Karpas-422 (cell line): Measurements from ENCODE around the gene ADA. TPM values are rescaled to one million over a fixed set of nuclear protein-coding genes. Genes with fewer than 3 reads are reported as not detected.
"Not testable (repeated sequence)": the region's sequence is repeated elsewhere in the genome, so short reads cannot be mapped to it uniquely, and the experiment has no call there.

Experiments used
- DNase-seq: peaks from one replicate; pipeline ENCODE4 v3.0.0-alpha.2; 2015
- H2AFZ ChIP-seq: fragments of 200-600 bp; sonication (generic); 2 replicates; pipeline ENCODE4 v1.6.1; 2014; ENCODE audit warnings: antibody characterized with exemption, low read length, mixed read lengths
- H3K27ac ChIP-seq: fragments of 200-600 bp; sonication (generic); 2 replicates; pipeline ENCODE4 v1.5.1; 2014; ENCODE audit warnings: mild to moderate bottlenecking, low read length, moderate library complexity
- H3K27me3 ChIP-seq: fragments of 200-600 bp; sonication (generic); 2 replicates; pipeline ENCODE4 v1.6.1; 2014; ENCODE audit warnings: low read length, mixed read lengths
- H3K36me3 ChIP-seq: fragments of 200-600 bp; sonication (generic); 2 replicates; pipeline ENCODE4 v1.6.1; 2014; ENCODE audit warnings: low read length, mixed read lengths; ENCODE audit not compliant: insufficient read depth
- H3K4me1 ChIP-seq: fragments of 200-600 bp; sonication (generic); 2 replicates; pipeline ENCODE4 v1.6.1; 2014; ENCODE audit warnings: mild to moderate bottlenecking, low read length, mixed read lengths
- H3K4me2 ChIP-seq: fragments of 200-600 bp; sonication (generic); 2 replicates; pipeline ENCODE4 v1.6.1; 2014; ENCODE audit warnings: low read length, low read depth, mild to moderate bottlenecking; ENCODE audit not compliant: poor library complexity, severe bottlenecking
- H3K4me3 ChIP-seq: fragments of 200-600 bp; sonication (generic); 2 replicates; pipeline ENCODE4 v1.5.1; 2014; ENCODE audit warnings: mild to moderate bottlenecking, antibody characterized with exemption, low read length, mixed read lengths
- H3K79me2 ChIP-seq: fragments of 200-600 bp; sonication (generic); 2 replicates; pipeline ENCODE4 v1.6.1; 2014; ENCODE audit warnings: mild to moderate bottlenecking, low read length, mixed read lengths
- H3K9ac ChIP-seq: fragments of 200-600 bp; sonication (generic); 2 replicates; pipeline ENCODE4 v1.6.0; 2014; ENCODE audit warnings: low read length
- H3K9me2 ChIP-seq: fragments of 200-600 bp; sonication (generic), shearing (Covaris generic); replicated peaks from 2 replicates; pipeline ENCODE4 v1.6.0; 2014; ENCODE audit warnings: mild to moderate bottlenecking, low read length, moderate library complexity; ENCODE audit not compliant: insufficient read depth
- H3K9me3 ChIP-seq: fragments of 300-700, 200-600 bp; sonication (generic); 2 replicates; pipeline ENCODE4 v1.6.1; 2014; ENCODE audit warnings: low read length, mixed read lengths
- H4K20me1 ChIP-seq: fragments of 200-600 bp; sonication (generic); 2 replicates; pipeline ENCODE4 v1.6.1; 2014; ENCODE audit warnings: mild to moderate bottlenecking, antibody characterized with exemption, low read length, low read depth; ENCODE audit not compliant: insufficient read depth
- total RNA-seq: library from RNA; depleted of rRNA; stranded (reverse); fragments of >200 nt; shearing (Covaris generic); gene quantifications from 2 replicates; pipeline ENCODE4 v1.2.3, GENCODE V29; 2014; ENCODE audit warnings: low replicate concordance; rRNA removed

Gene ADA
- total RNA-seq = 0.11 TPM in 1 of 2 replicates, not detected in the other

- Histone ChIP-seq H4K20me1 (peaks cover 3% of the 10 kb centered on the region; the same call in 1 of the 2 replicates), H3K4me2 (peak within 1 kb of the TSS; percentile 62), H3K9ac (peak within 1 kb of the TSS; percentile 46), H3K4me1 (peaks cover 41% of the 10 kb centered on the region), H2AFZ (peak within 1 kb of the TSS; percentile 1; the same call in 1 of the 2 replicates), H3K27ac (no peak within 1 kb of the TSS), H3K79me2 (no peaks in the 10 kb centered on the region), H3K27me3 (no peaks in the 10 kb centered on the region), H3K9me2 (no peaks in the 10 kb centered on the region), H3K9me3 (no peaks in the 10 kb centered on the region), H3K36me3 (no peaks in the 10 kb centered on the region), H3K4me3 (peak within 1 kb of the TSS; percentile 54; the same call in 1 of the 2 replicates)
- DNase-seq = peak; percentile 44
Observed at GRCh38 chr20:44651684-44652423, at the start of gene ADA. ADA (minus strand) TSS chr20:44651699; CDS start chr20:44651607, 92 bp downstream.

DNA sequence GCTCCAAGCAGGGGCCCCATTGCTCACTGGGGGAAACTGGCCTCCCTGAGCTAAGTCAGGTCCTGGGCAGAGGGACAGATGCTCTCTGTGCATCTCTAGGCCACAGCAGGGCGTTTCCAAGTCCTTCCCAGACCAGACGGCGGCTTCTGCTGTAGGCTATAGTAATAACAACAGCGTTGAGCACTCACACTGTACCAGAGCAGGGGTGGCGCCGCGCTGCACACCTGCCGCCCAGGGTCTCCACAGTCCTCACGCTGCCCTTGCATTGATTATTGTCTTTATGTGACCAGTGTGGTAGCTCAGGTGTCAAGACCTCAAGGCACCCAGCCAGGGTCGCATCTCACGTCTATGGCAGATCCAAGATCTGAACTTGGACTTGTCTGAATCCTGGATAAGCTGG is 48.8 kb upstream of the ADA start:
- H3K27me3 ChIP-seq = no peaks in the 10 kb centered on the region

GRCh38 chr20:44698351-44698750 is 46.9 kb upstream of the ADA start:
- Histone ChIP-seq H2AFZ (no peak overlapping the region), H3K9ac (no peak overlapping the region)

More for the DNA sequence above, 48.8 kb upstream of the ADA start:
- Histone ChIP-seq H3K79me2 (no peaks in the 10 kb centered on the region), H4K20me1 (no peaks in the 10 kb centered on the region), H3K9me3 (no peaks in the 10 kb centered on the region), H3K4me2 (no peak overlapping the region), H3K9ac (no peak overlapping the region), H3K4me1 (peaks cover 3% of the 10 kb centered on the region; the same call in 1 of the 2 replicates), H3K36me3 (no peaks in the 10 kb centered on the region), H3K9me2 (no peaks in the 10 kb centered on the region), H3K27ac (no peak overlapping the region), H3K4me3 (no peak overlapping the region), H2AFZ (no peak overlapping the region)
- DNase-seq = no peak

GRCh38 chr20:44697041-44697440 is 45.5 kb upstream of the ADA start:
- H3K9me3 ChIP-seq, H3K4me2 ChIP-seq, H3K27ac ChIP-seq, H3K4me1 ChIP-seq, H4K20me1 ChIP-seq, H3K9ac ChIP-seq, H3K4me3 ChIP-seq, H3K79me2 ChIP-seq, H3K9me2 ChIP-seq, H3K36me3 ChIP-seq, H3K27me3 ChIP-seq, H2AFZ ChIP-seq: not testable (repeated sequence)
- peak; percentile 32 for DNase-seq

More at GRCh38 chr20:44698351-44698750, 46.9 kb upstream of the ADA start:
- Histone ChIP-seq H3K79me2 (no peaks in the 10 kb centered on the region), H3K4me3 (no peak overlapping the region), H3K4me2 (no peak overlapping the region), H3K27me3 (no peaks in the 10 kb centered on the region), H3K27ac (no peak overlapping the region), H3K4me1 (peaks cover 3% of the 10 kb centered on the region; the same call in 1 of the 2 replicates), H4K20me1 (no peaks in the 10 kb centered on the region), H3K9me2 (no peaks in the 10 kb centered on the region), H3K36me3 (no peaks in the 10 kb centered on the region), H3K9me3 (no peaks in the 10 kb centered on the region)
- no peak for DNase-seq

DNA sequence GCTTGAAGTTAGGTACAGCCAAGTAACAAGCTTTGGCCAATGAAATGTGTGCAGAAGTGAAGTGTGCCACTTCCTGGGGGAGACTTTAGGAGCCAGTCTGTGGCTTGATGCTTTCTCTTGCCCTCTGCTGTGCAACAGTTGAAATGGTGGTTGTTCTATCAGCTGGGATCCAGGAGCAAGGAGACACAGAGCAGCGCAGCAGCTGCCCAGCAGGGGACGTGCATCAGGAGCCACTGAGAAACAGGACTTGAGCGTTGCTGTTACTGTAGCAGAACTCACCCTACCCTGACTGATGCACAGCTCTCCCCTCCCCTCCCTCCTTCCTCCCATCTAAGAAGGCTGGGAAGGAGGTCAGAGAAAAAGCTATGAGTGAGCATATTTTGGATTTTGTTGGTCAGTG is 44.8 kb upstream of the ADA start:
- DNase-seq = peak; percentile 59
- Histone ChIP-seq H3K4me3 (no peak overlapping the region), H2AFZ (no peak overlapping the region), H3K4me1 (no peaks in the 10 kb centered on the region), H3K9me3 (no peaks in the 10 kb centered on the region), H3K36me3 (no peaks in the 10 kb centered on the region), H3K27ac (no peak overlapping the region), H3K4me2 (no peak overlapping the region), H3K9me2 (no peaks in the 10 kb centered on the region), H3K27me3 (no peaks in the 10 kb centered on the region), H4K20me1 (no peaks in the 10 kb centered on the region), H3K79me2 (no peaks in the 10 kb centered on the region), H3K9ac (no peak overlapping the region)

DNA sequence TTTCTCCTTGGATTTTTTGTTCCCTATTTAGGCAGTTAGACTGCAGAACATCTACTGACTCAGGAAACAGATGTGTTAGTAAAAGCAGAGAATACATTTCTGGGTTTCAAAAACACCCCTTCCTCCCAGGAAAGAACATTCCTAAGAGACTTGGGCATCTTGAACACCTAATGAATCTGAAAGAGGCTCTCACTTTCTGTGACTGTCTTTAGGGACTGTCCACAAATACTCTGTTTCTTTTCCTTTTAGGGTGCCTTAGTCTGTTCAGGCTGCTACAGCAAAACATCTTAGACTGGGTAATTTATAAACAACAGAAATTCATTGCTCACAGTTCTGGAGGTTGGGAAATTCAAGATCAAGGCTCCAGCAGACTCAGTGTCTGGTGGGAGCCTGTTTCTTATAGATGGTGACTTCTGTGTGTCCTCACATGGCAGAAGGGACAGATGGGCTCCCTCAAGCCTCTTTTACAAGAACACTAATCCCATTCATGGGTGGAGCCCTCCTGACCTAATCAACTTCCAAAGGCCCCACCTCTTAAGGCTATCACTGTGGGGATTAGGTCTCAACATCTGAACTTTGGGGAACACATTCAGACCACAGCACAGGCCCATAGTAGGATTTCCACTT is 44.3 kb upstream of the ADA start:
- H3K4me3 ChIP-seq = no peak overlapping the region
- no peaks in the 10 kb centered on the region for H3K79me2 ChIP-seq
- H3K36me3 ChIP-seq = no peaks in the 10 kb centered on the region
- H3K9me3 ChIP-seq = no peaks in the 10 kb centered on the region
- H3K4me1 ChIP-seq = no peaks in the 10 kb centered on the region
- no peak overlapping the region for H3K9ac ChIP-seq
- H3K27me3 ChIP-seq = no peaks in the 10 kb centered on the region
- no peak overlapping the region for H2AFZ ChIP-seq
- no peaks in the 10 kb centered on the region for H4K20me1 ChIP-seq
- H3K9me2 ChIP-seq = no peaks in the 10 kb centered on the region
- DNase-seq = peak; percentile 7
- H3K4me2 ChIP-seq = no peak overlapping the region
- H3K27ac ChIP-seq = no peak overlapping the region

GRCh38 chr20:44695295-44695673 is 43.8 kb upstream of the ADA start:
- no peaks in the 10 kb centered on the region for H3K9me3 ChIP-seq
- H3K36me3 ChIP-seq = no peaks in the 10 kb centered on the region
- H3K27ac ChIP-seq = no peak overlapping the region
- H3K4me1 ChIP-seq = no peaks in the 10 kb centered on the region
- H3K79me2 ChIP-seq = no peaks in the 10 kb centered on the region
- DNase-seq = peak; percentile 16
- no peak overlapping the region for H3K4me3 ChIP-seq
- no peaks in the 10 kb centered on the region for H4K20me1 ChIP-seq
- H3K9ac ChIP-seq = no peak overlapping the region
- H3K27me3 ChIP-seq = no peaks in the 10 kb centered on the region
- H2AFZ ChIP-seq = no peak overlapping the region
- H3K4me2 ChIP-seq = no peak overlapping the region
- no peaks in the 10 kb centered on the region for H3K9me2 ChIP-seq

GRCh38 chr20:44694159-44694558 is 42.7 kb upstream of the ADA start:
- Histone ChIP-seq H3K36me3 (no peaks in the 10 kb centered on the region), H3K9me2 (no peaks in the 10 kb centered on the region), H2AFZ (no peak overlapping the region), H3K4me1 (no peaks in the 10 kb centered on the region), H3K27me3 (no peaks in the 10 kb centered on the region), H3K4me2 (no peak overlapping the region), H3K9ac (no peak overlapping the region), H4K20me1 (no peaks in the 10 kb centered on the region), H3K4me3 (no peak overlapping the region), H3K9me3 (no peaks in the 10 kb centered on the region), H3K27ac (no peak overlapping the region), H3K79me2 (no peaks in the 10 kb centered on the region)
- no peak for DNase-seq
